ENCODE results near the gene ACOXL.

The ACOXL gene

DNA sequence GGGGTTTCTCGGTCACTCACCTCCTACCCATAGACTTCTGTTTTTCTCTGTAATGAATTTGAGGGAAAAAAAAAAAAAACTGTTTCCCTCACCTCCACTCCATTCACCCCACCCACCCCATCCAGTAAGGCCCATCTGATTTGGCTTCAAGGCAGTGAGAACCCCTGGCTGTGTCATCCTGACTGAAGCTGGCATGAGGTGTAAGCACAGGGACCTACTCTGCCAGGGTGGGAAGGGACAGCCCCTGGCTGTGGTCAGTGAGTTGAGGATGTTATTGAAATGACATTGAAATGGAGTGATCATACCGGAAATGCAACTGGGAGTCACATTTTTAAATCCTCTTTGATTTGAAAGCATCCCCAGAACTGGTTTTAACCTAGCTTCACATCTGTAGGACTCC lies 369.2 kb downstream of the ACOXL start:
- no peak for DNase-seq

DNA sequence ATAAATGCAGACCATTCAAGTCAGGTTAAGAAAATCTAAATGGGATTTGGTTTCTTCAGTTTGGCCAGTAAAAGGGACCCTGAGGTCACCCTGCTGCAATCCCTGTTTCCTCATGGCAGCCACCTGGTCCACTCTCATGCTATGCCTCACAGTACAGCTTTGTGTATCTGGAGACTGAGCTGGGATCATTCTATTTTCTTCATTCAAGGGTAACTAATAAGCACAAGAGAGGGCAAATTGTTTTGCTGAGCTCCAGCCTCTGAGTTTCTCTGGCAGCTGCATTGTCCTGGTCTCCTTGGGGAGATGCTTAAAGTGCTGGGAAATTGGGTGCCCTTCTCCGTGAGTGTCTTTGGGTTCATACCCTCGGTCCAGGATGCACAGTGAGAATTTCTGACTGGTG lies 369.8 kb downstream of the ACOXL start:
- DNase-seq: no peak

DNA sequence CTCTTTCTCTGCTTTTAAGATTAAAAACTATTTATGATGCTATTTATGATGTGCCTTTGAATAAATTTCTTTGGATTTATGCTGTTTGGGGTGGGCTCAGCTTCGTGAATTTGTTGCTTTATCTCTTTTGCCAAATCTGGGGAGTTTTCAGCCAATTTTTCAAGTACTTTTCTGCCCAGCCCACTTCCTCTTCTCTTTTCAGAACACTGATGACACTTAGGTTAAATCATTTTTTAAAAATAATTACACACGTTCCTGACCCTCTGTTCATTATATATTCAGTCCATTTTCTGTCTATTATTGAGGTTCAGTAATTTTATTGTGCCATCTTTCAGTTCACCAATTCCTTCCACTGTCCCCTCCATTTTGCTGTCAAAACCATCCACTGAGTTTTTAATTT lies 373.6 kb downstream of the ACOXL start:
- DNase-seq: no peak

DNA sequence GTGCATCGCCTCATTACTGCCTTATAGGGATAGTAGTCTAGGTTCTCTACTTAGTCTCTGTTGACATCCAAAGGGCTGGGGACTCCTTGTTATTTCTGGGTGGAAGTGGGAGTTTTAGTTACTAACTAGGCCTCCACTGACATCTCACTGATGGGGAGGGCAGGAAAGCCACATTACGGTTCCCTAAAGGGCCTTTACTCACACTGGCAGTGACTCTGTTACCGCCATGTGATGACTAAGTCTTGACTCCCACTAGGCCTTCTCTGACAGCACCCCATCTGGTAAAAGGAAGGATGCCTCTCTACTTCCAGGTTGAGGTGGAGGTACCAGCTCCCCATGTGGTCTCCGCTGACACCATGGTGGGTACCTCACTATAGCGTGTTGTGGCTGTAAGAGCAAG lies 374.3 kb downstream of the ACOXL start:
- DNase-seq: no peak

DNA sequence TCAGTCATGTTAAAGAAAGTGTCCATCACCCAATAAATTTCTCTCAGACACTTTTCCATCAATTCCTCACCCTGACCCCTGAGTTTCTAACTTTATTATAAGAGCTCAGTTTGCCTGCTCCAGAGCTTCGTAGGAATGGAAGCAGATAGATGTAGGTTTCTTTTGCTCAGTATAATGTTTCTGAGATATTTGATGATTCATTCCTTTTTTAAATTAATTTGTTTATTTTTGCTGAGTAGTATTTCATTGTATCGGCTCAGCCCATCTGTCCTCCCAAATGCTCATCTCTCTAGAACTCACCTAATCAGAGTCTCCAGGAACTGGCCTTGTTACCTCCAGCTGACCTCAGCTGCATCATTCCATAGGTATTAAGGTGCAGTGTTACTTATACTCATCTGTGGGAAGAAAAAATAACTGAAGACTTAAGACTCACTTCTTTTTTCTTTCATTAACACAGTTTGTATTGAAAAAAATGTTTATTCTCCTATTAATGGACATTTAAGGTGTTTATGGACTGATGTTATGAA lies 376.4 kb downstream of the ACOXL start:
- no peak for DNase-seq

DNA sequence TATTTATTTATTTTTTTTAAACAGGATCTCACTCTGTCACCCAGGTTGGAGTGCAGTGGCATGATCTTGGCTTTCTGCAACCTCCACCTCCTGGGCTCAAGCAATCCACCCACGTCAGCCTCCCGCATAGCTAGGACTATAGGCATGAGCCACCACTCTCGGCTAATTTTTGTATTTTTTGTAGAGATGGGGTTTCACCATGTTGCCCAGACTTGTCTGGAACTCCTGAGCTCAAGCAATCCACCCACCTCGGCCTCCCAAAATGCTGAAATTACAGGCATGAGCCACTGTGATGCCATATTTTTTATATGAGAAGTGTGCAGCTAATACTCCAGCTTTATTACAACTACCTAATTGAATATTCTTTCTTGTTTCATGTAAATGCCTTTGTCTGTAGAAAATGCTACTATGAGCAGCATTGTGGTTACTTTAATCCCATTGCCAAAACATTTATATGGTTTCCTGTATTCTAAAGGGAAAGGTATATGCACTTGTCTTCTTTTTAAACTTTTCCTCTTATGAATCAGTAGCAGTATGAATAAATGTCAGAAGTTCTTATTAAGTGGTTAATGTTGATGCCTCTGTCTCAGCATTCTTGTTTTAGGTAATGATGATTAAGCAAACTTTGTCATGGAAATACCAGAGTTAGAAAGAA lies 378.9 kb downstream of the ACOXL start:
- DNase-seq: no peak

DNA sequence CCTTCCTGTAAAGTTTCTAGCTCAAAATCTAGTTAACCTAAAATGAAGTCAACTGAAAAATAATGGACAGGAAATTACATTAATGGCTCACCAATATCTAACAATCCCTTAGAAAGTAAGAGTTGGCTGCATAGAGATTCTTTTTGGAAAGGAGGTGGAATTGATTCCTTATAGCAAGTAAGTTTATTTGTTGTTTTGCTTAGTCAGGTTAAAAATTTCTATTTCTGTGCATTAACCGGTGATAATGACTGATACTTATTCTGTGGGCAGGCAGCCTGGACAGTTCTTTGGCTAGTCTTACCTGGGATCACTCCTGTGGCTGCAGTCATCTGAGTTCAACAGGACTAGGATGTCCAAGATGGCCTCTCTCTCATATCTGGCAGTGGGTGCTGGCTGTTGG lies 381.5 kb downstream of the ACOXL start:
- no peak for DNase-seq

DNA sequence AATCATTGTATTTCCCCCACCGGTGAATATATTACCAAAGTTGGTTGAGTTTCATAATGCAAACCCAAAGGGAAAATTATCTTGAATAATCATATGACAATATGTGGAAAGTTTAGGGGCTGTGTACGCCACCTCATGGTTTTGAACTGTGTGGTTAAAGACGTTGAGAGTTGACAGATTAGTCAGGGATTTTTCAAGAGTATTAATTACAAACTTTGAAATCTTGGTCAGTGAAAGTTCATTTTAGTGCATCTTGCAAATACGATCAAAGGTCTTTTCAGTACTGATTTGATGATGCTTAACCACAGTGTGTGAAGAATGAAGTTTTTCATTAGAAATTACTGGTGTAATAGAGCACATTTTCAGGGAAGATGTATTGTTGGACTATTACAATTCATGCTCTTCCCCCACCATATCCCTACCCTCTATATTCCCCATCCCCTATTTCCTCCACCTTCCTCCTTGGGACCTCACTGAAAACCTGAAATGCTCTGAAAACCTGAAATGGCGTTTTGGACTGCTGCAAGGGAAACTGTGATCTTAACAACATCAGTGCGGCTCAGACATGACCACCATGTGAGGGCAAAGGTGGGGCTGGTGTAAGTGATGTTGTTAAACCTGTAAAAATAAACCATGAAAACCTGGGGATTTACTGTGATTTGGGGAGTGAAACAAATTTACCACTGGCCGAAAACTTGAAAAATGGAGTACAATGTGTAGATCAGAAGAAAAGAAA lies 383.8 kb downstream of the ACOXL start:
- no peak for DNase-seq

DNA sequence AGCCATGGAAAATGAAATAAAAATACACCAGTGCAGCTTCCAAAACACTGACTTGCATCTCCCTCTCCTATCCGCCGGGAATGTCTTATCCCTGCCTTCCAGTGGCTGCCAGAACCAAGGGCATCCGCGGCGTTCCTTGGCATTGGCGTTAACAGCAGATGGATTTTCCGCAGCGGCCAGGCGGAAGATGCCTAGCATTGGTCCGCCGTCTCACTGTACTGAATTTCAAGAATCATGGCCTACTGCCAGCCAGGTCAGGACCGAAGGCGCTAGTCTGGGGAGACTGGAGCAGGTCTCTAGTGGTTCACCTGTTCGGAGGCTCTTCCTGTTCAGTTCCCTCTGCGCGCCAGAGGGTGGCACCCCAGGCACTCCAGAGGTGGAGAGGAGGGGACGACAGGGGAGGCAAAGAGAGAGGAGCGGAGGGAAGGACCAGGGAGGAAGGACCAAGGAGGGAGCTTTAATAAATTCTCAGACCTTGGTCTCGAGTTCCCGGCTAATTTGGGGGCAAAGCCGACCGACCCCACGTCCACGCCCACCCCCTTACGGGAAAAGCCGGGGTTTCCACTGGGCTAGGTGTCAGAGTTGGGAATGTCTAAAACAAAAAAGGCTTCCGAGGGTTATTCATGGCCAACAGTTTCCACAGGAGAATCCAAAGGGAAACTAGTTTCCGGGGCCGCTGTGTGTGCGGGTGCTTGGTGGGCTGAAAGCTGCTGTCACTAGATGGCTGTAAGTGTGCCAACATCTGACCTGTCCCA lies 384.6 kb downstream of the ACOXL start:
- peak in 51 of 58 donors; percentile 22 to 74 (median 50) for DNase-seq

DNA sequence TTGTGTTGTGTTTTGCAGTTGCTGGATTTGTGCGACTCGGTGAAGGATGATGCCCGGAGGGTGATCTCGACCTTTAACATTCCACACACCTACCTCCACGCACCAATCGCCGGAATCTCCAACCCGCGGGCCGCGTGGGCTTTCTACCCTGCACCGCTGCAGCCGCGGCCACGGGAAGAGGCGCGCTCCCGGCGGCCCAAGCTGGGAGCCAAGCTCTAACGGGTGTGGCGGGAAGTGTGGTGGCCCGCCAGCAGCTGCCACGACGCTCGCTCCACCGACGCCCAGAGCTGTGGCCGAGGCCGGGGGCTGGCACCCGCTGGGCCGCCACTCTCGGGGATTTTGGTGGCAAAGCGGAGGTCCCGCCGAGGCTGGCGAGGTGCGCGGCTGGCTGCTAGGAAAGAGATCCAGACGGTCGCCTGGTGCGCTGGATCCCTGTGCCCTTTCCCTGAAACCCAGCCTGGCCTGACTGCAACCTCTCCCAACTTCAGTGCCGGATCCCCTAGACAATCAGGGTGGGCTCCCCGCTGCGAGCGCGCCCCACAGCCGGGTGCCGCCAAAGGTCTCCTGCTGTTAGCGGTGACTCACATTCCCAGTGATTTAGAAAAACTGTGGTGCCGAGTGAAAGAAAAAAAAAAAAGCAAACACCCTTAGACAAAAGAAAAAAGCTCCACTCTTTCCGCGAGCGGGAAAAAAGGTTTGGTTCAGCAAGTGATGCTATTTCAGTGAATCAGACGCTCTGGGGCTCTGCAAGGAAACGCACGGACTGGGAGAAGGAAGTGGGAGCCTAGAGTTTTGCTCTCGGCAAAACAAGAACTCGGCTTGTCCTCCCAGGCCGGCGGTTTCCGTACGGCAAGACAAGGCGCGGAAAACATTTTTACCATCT lies 385.5 kb downstream of the ACOXL start:
- DNase-seq: peak in 3 of 58 donors; percentile 6 to 38 (median 9)

DNA sequence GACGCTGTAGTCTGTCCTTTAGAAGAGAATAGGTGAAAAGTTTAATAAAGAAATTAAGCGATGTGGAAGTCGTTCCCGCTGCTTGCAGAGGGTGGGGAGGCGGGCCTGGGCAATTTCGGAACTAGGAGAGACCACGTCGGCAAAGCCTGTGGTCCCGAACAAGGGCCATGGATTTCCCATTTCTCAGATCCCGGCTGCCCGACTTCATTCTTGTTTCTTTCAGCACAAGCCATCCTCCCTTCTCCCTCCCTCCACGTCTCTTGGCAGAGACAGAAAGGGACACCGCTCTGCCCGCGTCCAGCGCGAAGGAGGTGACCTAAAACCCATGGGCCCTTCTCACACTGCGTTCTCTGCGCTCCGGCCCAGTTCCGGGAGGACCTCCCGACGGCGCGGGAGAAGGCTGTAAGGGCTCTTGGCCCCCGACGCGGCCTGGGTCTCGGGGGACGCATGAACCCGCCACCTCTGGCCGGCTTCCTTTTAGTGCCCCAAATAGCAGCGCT lies 386.2 kb downstream of the ACOXL start:
- DNase-seq: no peak

DNA sequence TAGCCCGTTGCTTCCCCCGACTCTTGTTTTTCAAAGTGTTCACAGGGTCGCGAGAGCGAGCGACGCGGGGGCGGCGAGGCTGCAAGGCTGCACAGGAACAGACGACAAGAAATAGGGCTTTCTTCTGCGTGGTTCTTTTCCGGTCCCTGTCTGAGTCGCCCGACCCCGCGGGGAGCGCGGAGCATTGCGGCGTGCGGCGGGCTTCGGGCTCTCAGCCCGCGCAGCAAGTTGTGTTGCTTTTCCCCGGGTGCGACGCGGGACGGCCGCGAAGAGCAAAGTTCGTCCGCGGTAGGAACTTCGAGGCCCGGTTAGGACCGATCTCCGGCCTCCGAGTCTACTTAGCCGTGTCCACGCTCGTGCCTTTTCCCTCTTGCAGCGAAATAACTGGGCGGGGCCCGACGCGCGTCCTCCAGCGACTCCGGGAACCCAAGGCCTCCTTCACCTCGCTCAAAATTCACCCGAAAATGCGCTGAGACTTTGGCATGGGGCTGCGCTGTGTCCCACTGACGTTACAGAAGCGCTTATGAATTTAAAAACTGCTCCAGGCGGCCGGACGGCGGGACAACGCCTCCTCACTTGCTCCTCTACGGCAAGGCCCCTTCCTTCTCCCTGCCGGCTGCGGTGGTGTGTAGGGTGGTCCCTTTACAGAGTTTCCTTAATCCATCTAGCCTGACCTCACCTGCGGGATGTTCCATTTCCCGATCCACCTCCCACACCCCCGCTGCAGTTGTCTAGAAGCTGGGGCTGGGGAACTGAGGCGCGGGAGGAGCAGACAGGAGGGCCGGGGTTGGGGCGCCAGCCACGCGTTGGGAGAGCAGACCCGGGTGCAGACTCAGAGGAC lies 386.8 kb downstream of the ACOXL start:
- DNase-seq: no peak

DNA sequence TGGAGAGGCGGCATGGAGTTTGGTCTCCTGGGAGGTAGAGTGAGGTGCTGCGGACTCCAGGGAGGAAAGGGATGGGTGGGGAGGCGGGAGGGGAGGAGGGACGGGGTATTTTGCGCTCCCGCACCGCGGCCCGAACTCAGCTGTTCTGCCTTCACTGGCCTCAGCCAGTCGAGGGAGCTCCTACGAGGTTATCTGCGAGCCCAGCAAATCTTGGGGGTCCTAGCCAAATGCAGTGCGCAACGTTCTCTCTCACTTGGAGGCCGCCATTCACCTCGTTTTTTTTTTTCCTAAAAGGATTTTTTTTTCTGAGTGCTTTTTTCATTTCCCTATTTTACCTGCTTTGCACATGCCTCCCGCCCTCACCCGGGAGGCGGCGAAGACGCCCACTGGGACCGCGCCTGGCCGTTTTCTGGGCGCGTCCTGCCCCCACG lies 387.5 kb downstream of the ACOXL start:
- DNase-seq: no peak

DNA sequence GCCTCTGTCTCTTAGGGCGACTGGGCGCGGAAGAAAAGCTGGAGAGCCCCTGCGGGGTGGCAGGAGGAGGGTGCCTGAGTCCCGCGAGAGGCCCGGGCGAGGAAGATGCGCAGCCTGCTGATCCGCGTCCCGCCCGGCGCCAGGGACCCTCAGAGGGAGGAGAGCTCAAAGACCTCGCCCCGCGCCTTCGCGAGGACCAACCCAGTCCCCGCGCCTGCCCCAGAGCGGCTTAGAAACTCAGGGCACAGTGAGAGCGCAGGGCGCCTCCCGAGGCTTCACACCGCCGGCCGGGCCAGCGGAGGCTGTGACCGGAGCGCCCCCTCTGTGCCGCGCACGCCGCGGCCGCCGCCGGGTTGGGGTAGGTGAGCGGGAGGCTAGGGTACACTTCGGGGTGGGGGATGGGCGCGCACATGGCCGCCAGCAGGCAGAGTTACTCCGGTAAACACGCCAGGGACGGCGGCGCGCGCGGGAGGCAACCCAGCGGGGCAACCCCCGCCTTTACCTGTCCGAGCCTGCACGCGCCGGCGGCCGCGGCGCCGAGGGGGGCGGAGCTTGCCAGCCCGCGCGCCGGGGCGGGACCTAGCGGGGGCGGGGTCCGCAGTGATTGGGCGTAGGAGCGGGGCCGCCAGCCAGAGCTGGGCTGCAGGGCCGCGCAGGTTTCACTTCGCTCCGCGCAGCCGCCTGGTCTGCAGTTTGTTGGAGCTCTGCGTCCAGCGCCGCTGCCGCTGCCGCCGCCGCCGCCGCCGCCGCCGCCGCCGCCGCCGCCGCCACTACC lies 388.1 kb downstream of the ACOXL start, which contains the start of gene BCL2L11:
Gene BCL2L11, plus strand, starts transcription at position 662 of the 775 bp plus-strand sequence. CDS start 2,832 bp downstream, outside the sequence.
- peak; percentile 14 to 90 (median 76) for DNase-seq

DNA sequence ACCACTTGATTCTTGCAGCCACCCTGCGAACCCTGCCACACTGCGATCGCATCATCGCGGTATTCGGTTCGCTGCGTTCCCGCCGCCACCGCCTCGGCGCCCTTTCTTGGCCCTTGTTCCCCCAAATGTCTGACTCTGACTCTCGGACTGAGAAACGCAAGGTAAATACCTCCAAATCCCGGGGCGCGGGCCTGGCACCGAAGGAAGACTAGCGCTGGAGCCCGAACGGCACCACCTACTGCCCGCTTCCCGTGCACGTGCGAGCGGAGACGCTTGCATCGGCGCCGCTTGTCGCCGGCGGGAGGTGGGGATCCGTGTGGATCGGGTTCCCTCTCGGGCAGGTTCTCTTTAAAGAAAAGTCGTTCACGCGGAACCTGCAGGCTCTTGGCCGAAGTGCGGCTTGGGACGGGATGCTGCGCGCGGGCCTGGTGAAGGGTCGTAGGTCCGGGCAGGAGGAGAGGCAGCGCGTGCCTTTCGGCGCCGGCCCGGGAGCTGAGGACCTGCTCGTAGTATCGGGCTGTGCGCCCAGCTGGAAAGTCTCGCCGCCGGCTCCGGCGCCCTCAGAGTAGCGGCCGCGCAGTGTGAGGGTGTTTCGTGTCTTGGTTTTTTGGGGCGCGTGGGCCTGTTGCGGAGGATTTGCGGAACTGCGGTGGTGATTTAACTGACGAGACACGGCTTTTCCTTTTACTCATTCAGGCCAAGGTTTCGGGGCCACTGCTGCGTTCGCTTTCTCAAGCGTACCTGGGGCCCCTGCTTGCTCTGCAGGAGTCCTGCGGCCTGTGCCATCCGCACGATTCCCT lies 388.9 kb downstream of the ACOXL start:
- DNase-seq: peak in 17 of 58 donors; percentile 13 to 71 (median 55)

DNA sequence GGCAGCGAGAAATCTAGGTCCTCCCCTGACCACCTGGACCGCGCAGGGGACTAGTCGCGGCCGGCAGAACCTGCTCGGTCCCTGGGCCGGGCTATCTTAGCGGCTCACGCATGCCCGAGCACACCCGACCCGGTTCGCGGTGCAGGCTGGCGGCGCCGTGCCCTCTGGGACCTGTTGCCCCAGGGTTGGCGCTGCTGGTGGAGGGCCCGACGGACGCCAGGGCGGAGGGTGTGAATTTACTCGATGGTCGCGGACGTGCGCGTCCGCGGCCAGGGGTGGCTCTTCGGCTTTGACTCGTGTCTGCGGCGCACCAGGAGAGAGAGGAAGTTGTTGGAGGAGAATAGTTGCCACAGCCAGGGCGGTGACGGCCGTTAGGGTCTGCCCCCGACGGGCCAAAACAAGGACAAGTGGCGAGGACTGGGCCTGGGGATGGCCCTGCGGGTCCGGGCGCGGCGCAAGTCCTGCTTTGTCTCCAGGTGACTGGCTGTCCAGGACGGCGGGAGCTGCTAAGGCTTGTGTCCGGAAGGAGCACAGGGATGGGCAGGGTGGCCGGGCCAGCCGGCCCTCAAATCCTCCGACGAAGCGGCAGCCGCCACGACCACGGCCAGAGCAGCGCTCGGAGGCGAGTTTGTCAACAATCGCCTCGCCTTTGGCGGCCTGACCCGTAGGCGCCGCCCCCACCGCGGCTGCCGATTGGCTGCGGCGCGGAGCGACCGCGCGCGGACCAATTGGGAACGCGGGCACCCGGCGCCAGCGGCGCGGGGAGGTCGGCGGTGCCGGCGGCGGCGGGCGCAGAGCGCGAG lies 389.7 kb downstream of the ACOXL start:
- DNase-seq: peak in 56 of 58 donors; percentile 14 to 89 (median 79)
